K562 (cell line): Measurements from ENCODE around the gene CLEC4F. TPM values are rescaled to one million over a fixed set of nuclear protein-coding genes. Genes with fewer than 3 reads are reported as not detected.

Experiments used
- ARHGAP35 ChIP-seq: fragments of 450-650 bp; IDR thresholded peaks from 2 replicates; pipeline ENCODE4 v1.6.1; 2018; ENCODE audit not compliant: partially characterized antibody
- E2F3 ChIP-seq: fragments of 250-450 bp; sonication (Bioruptor Pico); IDR thresholded peaks from 2 replicates; pipeline ENCODE4 v1.4.0; 2020; ENCODE audit warnings: mild to moderate bottlenecking
- ZBTB7A ChIP-seq: IDR thresholded peaks from 2 replicates; pipeline ENCODE4 v1.6.1; 2011; ENCODE audit warnings: low read depth, mild to moderate bottlenecking, low read length, moderate library complexity, borderline replicate concordance; ENCODE audit not compliant: control insufficient read depth
- ZBTB8A ChIP-seq: fragments of 450-650 bp; IDR thresholded peaks from 2 replicates; pipeline ENCODE4 v1.6.1; 2018; ENCODE audit warnings: mild to moderate bottlenecking, moderate library complexity; ENCODE audit not compliant: partially characterized antibody
- polyA plus RNA-seq, 8 experiments: library from polyadenylated mRNA; depleted of rRNA in 4 of 8; stranded (reverse) in 5 of 8; unstranded in 3 of 8; fragments of >200 nt; fragmentation: Nextera tagmentation in 2 of 8; fragmentation: Illumina TruSeq in 1 of 8; extraction: Ambion mirVana in 2 of 8; extraction: Trizol in 1 of 8; gene quantifications; 2 replicates each; pipeline versions ENCODE4 v1.2.1 to v1.2.3, GENCODE V29; 2011 to 2014; ENCODE audit warnings: inconsistent platforms in 1 of 8, missing spikeins in 1 of 8
- total RNA-seq, 7 experiments: library from RNA; depleted of rRNA in 6 of 7; stranded (reverse); fragments of >200 nt in 6 of 7; fragmentation: Illumina TruSeq in 2 of 7; extraction: Trizol in 2 of 7; gene quantifications; 2 replicates each; pipeline versions ENCODE4 v1.2.1 to v1.2.3, GENCODE V29; 2011 to 2021; ENCODE audit warnings: low replicate concordance in 1 of 7
- TF ChIP-seq, protein P1 (sequence below): fragments of 450-650 bp; IDR thresholded peaks from 2 replicates; pipeline ENCODE4 v1.6.1; 2016; ENCODE audit warnings: low read depth

The CLEC4F gene
- total and polyA plus RNA-seq, 9 of the 15 experiments (the other 6 are each of a cell fraction or from before 2014, with no cell fraction given), result not detected

- TF ChIP-seq, protein P1, sequence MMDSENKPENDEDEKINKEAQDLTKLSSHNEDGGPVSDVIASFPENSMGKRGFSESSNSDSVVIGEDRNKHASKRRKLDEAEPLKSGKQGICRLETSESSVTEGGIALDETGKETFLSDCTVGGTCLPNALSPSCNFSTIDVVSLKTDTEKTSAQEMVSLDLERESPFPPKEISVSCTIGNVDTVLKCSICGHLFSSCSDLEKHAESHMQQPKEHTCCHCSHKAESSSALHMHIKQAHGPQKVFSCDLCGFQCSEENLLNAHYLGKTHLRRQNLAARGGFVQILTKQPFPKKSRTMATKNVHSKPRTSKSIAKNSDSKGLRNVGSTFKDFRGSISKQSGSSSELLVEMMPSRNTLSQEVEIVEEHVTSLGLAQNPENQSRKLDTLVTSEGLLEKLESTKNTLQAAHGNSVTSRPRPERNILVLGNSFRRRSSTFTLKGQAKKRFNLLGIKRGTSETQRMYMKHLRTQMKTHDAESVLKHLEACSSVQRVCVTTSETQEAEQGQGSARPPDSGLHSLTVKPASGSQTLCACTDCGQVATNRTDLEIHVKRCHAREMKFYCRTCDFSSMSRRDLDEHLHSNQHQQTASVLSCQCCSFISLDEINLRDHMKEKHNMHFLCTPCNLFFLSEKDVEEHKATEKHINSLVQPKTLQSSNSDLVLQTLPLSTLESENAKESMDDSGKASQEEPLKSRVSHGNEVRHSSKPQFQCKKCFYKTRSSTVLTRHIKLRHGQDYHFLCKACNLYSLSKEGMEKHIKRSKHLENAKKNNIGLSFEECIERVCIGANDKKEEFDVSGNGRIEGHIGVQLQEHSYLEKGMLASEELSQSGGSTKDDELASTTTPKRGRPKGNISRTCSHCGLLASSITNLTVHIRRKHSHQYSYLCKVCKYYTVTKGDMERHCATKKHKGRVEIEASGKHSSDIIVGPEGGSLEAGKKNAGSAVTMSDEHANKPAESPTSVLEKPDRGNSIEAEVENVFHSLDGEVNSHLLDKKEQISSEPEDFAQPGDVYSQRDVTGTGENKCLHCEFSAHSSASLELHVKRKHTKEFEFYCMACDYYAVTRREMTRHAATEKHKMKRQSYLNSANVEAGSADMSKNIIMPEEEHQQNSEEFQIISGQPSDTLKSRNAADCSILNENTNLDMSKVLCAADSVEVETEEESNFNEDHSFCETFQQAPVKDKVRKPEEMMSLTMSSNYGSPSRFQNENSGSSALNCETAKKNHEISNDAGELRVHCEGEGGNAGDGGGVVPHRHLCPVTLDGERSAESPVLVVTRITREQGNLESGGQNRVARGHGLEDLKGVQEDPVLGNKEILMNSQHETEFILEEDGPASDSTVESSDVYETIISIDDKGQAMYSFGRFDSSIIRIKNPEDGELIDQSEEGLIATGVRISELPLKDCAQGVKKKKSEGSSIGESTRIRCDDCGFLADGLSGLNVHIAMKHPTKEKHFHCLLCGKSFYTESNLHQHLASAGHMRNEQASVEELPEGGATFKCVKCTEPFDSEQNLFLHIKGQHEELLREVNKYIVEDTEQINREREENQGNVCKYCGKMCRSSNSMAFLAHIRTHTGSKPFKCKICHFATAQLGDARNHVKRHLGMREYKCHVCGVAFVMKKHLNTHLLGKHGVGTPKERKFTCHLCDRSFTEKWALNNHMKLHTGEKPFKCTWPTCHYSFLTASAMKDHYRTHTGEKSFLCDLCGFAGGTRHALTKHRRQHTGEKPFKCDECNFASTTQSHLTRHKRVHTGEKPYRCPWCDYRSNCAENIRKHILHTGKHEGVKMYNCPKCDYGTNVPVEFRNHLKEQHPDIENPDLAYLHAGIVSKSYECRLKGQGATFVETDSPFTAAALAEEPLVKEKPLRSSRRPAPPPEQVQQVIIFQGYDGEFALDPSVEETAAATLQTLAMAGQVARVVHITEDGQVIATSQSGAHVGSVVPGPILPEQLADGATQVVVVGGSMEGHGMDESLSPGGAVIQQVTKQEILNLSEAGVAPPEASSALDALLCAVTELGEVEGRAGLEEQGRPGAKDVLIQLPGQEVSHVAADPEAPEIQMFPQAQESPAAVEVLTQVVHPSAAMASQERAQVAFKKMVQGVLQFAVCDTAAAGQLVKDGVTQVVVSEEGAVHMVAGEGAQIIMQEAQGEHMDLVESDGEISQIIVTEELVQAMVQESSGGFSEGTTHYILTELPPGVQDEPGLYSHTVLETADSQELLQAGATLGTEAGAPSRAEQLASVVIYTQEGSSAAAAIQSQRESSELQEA, result no peak
- no peak for TF ChIP-seq ZBTB8A
- TF ChIP-seq ARHGAP35, result no peak
- TF ChIP-seq E2F3 (CRISPR knock-in tag), result no peak
- TF ChIP-seq ZBTB7A, result no peak
- TF ChIP-seq, all 486 proteins: peak for 0
Measured at GRCh38 chr2:70801607-70802263, 18.7 kb downstream of the CLEC4F start (continued).
